HG03575 (cell line): ENCODE data around the gene TTBK1.

Source experiments
- ATAC-seq: cut with Tn5 transposase; IDR thresholded peaks from one replicate; pipeline ENCODE4 v1.9.1; 2021; ENCODE audit not compliant: unreplicated experiment, insufficient number of reproducible peaks, low FRiP score; ENCODE audit errors: extremely low read depth

TTBK1 gene

GRCh38 chr6:43267619-43268354 is 24.5 kb downstream of the TTBK1 start:
- no peak for ATAC-seq

- no peak for ATAC-seq
These were observed 25.0 kb downstream of the TTBK1 start for GRCh38 chr6:43268355-43268700.

DNA sequence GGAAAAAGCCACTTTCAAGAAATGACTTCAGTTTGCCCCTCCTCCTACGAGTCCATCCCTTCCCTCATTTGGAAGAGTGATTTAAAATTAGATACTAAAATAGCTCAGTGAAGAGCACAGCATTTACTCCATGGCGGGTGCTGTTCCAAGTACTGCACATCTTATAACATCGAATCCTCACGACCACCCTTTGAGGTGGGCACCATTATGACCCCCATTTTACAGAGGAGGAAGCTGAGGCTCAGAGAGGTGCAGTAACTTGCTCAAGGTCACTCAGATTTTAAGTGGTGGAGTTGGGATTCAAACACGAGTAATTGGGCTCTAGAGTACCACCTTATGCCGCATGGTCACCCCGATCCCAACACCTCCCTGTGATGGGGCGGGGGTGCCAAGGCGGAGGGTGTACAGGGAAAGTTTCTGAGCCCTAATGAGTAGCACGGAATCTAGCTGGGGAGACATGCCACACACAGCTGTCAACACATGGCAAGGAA is 25.5 kb downstream of the TTBK1 start:
- ATAC-seq = no peak

DNA sequence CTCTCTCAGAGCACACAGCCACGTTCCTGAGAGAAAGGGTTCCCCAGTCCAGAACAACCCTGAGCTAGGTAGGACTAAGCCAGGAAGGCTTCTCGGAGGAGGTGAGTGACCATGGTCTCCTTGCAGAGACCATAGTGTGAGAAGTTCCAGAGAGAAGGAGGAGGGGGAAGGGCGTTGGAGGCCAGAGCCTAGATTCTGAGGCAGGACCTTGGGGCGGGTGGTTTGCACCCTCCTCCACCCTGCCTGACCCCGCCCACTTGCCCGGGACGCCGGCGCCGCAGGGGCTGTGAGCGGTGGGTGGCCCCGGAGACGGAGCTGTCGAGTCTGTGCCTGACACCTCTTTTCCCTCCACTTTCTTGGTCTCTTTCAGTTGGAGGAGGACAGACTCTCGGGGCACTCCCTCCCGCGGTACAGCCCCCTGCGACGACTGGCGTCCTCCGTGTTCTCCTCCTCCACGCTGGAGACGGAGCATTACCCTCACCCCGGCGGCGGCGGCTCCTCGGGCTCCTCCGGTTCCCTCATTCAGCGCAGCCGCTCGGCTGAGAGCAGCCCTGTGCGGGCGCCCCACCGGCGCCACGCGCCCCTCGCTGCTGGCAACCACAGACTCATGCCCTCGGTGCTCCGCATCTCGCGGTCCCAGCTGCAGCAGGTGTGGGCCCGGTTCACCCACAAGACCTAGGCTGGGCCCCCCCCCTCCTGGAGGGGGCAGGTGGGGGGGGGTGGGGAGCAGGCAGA is 26.2 kb downstream of the TTBK1 start:
- ATAC-seq = no peak

GRCh38 chr6:43271103-43271815 is 28.0 kb downstream of the TTBK1 start:
- ATAC-seq = no peak

DNA sequence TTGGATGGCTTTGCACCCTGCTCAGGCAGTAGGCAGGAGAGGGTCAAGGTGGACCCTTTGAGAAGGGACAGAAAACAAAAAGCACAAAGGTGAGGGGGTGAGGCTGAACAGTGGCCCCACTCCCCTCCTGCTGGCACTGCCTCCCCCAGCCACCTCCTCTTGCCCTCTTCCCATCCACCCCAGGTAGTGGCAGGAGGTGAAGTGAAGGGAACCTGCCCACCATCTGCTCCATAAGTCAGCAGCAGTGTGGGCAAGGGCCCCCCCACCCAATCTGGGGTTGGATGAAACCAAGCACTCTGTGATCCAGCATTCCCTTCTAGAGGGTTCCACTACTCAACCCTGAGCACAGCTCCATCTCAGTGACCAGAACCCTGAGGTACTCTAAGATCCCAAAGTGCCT is 28.7 kb downstream of the TTBK1 start:
- ATAC-seq = no peak

DNA sequence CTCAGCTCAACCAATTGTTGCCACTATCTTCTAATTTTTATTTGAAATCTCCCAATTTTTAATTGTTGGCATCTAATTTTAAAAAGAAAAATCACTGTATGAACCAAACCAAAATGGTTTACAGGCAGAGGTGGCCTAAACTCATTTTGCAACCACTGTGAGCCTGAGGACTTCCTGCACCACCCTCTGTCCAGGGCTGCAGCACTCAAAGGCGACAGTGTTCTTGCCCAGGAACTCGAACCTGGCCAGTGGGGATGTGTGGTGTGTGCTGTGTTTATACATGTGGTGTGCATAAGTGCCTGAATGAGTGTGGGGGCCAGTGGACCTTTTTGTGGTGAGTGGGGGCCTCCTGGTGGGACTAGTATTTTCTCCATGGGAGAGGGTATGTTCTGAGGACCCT is 30.4 kb downstream of the TTBK1 start:
- no peak for ATAC-seq

DNA sequence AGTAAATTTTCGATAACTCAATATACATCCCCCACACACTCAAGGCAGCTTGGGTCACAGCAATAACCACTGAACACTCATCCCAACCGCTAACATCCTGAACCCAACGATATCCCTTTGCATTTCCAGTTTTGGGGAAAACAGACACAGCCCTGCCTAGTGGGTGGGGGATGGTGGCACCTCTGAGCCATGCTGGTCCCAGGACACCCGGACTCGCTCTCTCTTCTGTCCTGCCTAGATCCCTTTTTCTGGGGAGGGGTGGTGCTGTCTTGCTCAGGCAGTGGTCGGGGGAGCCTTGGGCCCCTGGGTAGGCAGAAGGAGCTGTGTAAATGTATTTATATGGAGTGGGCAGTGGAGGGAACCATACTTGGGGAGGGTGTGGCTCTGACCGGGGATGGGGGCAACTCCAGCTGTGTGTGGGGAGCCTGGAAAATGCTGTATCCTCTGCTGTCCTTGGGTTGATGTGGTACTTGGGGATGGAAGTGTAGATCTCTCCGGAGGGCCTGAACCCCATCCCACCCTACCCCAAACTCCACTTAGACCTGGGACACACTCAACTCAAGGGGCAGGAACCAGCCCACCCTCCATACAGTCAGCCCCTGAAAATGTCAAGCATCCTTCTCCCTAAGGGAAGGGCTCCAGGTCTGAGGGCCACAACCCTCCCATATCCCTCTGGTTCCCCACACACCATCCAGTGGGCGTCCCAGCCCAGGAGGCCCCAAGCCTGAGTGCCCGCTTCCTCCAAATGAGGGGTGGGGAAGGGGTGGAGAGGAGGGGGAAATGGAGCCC is 31.0 kb downstream of the TTBK1 start:
- no peak for ATAC-seq

DNA sequence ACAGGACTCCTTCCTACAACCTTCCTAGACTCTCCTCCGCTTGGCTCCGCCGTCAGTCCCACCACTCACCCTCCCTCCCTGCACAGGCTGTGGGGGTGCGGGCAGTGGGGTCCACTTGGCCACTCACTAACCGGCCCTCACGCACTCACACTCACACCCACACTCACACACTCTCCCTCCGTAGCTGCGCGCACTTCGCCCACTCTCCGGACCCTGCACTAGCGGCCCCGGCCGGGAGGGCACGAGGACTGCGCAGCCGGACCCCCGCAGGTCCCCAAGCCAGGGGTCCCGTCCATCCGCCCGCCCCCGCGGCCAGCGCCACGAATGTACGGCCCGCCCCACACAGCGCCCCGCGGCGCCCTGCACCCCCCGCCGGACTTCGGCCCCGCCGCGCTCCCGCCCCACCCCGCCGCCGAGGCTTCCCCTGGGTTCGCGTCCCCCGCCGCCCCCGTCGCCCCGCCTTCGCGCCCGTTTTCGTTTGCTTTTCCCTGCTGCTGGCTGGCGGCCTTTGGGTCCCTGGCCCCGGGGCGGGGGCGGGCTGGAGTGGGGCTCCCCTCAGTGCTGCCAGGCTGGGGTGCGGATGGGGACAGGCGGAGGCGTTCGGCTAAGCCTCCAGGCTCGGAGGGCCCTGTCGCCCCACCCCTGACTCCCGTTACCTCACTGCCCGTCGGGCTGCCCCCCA is 31.8 kb downstream of the TTBK1 start:
- no peak for ATAC-seq

DNA sequence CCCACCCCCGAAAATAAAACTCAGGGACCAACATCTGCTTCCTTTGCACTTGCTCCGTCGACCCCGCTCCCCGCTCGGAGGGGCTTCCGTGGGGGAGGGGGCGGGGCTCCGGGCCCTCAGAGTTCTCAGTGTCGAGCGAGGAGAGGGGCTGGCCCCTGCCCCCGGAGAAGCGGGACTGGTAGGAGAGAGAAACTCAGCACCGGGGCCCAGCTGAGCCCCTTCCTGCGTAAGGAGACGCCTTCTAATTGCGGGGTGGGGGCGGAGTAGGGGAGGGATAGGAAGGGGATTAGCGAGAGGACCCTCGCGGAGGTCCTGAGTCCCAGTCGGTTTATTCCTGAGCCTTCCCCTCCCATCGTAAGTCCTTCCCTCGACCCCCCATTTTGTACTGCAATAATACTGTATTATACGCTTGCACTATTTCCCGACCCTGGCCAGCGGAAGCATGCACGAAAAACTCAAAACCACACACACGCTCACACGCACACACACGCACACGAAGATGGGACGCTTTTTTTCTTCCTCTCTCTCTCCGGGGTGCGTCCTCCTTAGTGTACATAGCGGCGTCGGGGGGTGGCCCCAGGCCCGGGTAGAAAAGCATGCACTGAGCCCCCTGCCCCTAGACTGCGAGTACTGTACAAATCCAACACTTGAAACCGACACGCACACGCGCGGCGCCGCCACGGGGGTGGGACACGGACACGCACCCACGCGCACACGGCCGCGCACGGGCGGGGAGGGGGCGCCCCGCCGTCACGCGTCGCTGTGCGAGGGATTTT is 32.7 kb downstream of the TTBK1 start:
- no peak for ATAC-seq

DNA sequence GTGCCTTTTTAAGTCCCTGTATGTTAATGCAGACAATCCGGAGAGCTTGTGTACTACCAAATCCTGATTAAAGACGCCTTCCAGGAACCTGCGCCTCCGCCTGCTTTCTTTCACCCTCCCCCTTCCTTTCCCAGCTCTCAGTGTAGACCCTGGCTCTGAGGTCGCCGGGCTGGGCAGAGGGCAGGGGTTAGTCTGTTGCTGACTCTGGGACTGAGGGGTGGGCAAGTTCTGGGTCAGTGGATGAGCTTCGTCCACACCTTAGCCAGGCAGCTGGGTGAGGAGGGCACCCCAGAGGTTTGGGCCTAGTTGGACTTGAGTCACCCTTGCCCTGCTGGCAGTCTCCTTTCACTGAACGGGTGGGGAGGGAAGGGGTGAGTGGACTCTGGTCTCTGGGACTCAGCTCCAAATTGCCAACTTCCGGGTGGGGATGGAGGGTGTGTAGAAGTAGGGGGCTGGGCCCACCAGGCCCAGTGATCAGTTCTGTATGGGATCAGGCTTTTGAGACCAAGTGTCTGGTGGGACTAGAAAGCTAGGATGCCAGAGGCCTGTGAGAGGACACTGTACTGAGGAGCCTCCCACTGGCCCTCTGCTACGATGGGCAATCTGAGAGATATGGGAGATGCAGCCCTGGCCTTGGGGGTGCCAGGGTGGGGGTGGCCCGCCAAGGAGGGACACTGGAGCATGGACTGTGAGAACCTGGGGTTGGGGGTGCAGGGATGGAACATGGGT is 33.5 kb downstream of the TTBK1 start:
- ATAC-seq = no peak

GRCh38 chr6:43277306-43277642 is 34.0 kb downstream of the TTBK1 start:
- ATAC-seq = no peak

DNA sequence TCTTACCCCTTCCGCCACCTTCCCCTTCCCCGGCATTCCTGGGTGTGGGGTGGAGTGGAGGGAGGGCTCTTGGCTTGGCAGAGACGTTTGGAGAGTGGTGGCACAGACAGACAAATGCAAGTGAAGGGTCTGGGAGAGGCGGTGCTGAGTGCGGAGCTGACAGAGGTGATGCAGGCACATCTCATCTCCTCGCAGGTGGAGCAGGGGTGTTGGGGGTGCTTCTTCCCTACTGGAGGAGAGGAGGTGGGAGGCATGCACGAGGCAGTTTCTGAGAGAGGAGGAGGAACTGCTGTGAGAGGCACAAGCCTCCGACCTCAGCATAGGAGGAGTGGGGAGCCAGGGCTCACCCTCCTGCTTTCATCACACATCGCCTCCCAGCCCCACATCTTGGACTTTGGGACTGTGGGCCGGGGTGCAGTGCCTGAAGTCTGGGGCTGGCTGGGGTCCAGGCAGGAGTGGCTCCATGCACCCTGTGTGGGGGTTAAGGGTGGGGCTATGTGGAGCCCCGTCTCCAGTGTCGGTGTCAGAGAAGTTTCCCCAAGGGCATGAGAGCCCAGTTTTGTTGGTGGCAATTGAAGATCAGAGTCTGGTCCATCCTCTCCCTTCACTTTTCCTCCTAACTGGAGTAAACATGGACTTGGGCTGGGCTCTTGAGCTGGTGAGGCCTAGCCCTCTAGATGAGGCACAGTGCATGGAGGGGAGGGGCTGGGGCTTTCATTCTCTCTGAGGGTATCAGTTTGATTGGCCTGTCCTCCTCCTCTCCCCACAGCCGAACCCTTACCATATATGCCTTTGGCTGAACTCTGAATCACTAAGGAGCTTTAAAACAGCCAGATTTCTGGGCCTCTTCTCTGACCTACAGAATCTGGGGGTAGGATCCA is 34.6 kb downstream of the TTBK1 start:
- no peak for ATAC-seq

DNA sequence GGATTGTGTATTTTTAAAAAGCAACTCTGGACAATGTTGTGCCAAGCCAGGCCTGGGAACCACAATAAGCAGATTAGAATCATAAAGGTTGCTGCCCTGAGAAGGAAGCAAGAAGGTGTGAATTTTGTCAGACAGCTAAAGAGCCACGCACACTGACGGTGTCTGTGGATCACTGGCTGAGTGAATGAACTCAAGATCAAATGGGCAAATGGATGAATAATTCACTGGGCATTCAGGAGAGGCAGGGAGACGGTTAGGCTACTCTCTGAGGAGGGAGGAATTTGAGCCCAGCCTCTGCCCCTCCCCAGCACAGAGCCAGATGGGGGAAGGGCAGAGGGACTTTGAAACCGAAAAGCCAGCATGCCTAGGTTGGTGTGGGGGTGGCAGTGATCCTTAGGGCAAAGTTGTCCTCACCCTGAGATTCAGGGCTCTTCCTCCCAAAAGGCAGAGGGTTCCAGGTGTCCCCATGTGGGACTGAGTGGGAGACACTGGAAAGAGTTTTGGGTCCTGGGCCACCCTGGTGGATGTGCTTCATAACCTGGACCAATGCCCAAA is 35.3 kb downstream of the TTBK1 start:
- no peak for ATAC-seq

GRCh38 chr6:43280234-43280633 is 37.0 kb downstream of the TTBK1 start:
- ATAC-seq = no peak

- ATAC-seq = no peak
These were observed 38.8 kb downstream of the TTBK1 start for GRCh38 chr6:43282060-43282459.
